Erythroblast (primary cell): ENCODE data around the gene ANKRD29.

Experiments
- GATA1 ChIP-seq: IDR thresholded peaks from 2 replicates; pipeline ENCODE4 v1.6.1; 2011; ENCODE audit warnings: low read depth, mild to moderate bottlenecking, control low read depth, low read length, moderate library complexity
- POLR2A ChIP-seq: IDR thresholded peaks from 2 replicates; pipeline ENCODE4 v1.6.1; 2011; ENCODE audit warnings: mild to moderate bottlenecking, low read length

- no peak for TF ChIP-seq POLR2A
- TF ChIP-seq GATA1 = no peak
Observed at GRCh38 chr18:23683671-23684070, 21.0 kb upstream of the ANKRD29 start.
